ENCODE measurements around the gene ELOVL1.
A peak's percentile ranks its signal among the peaks of the same experiment; 100 is the strongest.

ELOVL1 gene

DNA sequence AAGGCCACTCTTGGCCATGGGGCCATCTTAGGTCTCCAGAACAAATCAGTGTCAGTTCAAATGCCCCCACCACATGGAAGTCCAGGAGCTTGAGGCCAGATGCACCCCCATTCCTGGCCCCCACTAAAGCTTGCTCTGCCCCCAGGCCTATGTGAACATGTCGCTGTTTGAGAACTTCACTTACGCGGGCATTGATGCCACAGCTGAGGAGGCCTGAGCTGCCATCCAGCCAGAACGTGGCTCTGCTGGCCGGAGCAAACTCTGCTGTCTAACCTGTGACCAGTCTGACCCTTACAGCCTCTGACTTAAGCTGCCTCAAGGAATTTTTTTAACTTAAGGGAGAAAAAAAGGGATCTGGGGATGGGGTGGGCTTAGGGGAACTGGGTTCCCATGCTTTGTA lies 45.3 kb downstream of the ELOVL1 start:
- DNase-seq: no peak

DNA sequence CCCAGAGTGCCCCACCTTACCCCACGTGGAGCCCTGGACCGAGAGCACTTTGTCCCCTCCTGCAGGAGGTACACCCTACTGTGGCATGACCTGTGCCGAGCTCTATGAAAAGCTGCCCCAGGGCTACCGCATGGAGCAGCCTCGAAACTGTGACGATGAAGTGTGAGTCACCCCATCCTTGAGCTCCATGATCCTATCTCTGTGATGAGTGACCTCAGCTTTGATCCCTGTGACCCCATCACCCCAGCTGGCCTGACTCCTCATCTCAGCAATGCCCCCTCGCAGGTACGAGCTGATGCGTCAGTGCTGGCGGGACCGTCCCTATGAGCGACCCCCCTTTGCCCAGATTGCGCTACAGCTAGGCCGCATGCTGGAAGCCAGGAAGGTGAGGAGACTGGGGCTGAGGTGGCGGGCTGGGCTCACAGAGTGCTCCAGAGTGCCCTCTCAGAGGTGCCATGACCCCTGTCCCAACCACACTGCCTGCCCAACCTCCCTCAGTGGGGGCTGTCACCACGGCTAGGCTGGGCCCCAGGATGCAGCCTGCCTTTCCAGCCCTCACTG lies 46.4 kb downstream of the ELOVL1 start:
- no peak for DNase-seq

DNA sequence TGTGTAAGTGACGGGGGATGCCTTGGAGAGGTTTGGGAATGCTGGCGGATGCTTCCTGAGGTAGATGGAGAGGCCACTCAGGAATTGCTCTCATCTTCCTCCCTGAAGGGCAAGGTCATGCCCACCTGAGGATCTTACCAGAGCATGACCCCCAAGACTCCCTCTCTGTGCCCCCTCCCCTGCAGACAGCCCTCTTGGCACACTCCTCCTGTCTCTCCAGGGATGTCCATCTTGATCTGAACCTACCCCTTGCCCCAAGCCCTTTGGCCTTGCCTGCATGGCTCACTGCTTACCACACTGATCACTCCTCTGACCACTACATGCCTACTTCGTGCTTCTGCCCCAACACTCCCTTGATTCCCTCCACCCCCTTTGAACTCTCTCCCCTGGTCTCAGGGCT lies 48.0 kb downstream of the ELOVL1 start:
- no peak for DNase-seq

DNA sequence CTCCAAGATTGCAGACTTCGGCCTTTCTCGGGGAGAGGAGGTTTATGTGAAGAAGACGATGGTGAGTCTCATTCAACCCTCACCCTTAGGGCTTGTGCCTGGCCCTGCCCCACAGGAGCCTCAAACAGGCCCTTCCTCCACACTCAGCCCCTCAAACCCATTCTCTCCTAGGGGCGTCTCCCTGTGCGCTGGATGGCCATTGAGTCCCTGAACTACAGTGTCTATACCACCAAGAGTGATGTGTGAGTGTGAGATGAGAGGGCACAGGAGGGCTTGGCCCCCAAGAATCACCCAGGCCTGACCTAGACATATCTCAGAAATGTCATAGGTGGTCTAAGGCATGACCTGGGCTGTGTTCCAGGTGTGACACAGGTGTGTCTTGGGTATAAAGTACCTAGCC lies 48.5 kb downstream of the ELOVL1 start:
- DNase-seq: no peak

DNA sequence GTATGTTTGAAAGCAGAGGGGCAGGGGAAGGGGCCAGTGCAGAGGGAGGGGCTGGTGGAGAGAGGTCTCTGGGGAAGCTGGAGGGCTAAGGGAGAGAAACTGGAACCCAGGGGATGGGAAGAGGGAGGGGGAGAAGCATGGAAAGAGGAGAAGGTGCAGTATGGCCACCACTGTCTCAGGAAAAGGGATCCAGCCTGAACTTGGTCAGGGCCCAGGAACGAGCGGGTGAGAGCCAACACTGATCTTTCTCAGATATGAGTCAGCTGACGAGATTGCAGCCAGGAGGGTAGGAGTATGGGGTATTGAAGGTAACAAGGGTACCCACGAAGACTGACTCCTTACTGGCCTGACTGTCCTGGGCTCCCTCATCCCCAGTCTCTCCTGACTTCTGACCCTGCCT lies 49.0 kb downstream of the ELOVL1 start:
- no peak for DNase-seq

DNA sequence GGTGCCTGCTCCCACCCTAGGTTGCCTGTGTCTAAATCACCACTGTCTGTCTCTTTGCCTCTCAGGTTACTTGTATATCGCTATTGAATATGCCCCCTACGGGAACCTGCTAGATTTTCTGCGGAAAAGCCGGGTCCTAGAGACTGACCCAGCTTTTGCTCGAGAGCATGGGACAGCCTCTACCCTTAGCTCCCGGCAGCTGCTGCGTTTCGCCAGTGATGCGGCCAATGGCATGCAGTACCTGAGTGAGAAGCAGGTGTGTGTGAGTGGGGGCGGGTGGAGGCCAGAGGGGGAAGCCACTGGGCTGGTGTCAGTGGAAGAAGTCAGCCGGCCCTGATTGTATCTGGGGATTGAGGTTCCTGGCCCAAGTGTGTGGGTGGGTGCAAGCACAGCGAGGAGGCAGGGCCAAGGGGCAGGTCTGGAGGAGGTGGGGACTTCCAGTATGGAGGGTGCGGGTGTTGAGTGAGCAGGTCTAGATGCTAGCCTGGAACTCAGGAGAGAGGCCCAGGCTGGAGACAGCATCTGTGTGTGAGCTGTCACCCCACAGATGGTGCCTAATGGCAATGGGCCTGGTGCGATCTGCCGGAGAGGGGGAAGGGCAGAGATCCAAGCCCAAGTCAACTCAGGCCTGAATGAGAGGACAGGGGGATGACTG lies 49.9 kb downstream of the ELOVL1 start:
- peak; percentile 5 for DNase-seq

DNA sequence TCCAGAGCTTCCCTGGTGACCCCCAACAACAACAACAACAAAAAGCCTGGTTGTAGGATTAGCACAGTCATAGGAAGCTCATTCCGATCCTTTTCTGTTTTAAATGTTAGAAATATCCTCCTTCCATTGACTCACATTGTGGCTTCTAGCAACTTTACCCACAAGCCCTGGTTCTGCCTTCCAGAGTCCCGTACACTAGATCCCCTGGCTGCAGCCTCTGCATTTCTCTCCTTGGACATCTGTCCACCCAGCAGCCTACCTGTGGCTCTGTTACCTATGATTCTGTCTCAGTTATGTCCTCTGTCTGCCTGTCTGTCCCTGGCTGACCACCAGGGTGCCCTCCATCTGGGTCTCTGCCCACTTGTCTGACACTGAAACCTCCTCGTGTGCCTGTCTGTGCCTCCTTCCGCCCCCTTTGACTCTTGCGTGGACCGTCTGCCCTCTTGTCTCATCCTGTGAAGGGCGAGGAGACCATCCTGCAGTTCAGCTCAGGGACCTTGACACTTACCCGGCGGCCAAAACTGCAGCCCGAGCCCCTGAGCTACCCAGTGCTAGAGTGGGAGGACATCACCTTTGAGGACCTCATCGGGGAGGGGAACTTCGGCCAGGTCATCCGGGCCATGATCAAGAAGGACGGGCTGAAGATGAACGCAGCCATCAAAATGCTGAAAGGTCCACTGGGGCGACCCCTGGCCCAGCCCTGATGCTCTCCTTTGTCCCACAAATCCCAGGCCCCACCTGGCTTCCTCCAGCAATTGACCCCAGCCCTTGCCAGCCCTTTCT lies 50.9 kb downstream of the ELOVL1 start:
- no peak for DNase-seq

DNA sequence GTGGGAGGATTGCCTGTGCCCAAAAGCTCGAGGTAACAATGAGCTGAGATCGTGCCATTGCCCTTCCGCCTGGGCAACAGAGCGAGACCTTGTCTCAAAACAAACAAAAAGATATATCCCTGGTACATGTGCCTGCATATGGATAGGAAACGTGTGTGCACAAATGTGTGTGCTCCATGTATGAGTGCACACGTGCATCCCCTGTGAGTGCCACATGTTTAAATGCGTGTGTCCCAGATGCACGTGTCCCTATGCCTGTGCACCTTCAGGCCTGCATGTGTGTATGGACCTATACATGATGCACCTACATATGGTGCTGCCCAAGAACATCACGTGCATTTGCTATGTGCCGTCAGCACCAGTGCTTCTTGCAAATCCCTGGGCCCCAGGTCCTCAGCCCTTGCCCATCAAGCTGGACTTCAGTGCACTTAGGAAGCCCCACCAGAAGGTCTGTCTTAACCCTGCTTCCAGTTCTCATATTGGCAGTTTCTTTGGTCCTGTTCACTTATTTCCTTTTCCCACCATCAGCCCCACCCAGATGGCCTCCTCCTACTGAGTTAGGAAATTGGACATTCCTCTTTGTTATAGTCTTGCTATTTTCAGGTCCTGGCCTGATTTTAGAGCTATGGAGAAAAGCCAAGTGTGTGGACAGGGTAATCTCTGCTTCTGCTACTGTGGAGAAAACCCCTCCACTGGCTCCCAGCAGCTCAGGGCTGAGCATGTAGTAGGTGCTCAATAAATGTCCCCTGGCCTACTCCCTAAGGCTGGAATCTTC lies 51.7 kb downstream of the ELOVL1 start:
- no peak for DNase-seq

DNA sequence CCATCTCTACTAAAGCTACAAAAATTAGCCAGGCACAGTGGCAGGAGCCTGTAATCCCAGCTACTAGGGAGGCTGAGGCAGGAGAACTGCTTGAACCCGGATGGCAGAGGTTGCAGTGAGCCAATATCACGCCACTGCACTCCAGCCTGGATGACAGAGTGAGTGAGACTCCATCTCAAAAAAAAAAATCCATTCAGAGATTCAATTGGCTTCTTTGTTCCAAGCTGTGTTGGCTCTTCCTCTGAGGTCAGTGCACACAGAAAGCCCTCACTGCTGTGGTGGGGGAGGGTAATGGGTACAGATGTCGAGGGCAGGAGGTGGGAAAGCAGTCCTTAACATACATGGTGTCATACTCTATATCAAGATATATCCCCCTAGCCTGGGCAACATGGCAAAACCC lies 52.3 kb downstream of the ELOVL1 start:
- DNase-seq: no peak

DNA sequence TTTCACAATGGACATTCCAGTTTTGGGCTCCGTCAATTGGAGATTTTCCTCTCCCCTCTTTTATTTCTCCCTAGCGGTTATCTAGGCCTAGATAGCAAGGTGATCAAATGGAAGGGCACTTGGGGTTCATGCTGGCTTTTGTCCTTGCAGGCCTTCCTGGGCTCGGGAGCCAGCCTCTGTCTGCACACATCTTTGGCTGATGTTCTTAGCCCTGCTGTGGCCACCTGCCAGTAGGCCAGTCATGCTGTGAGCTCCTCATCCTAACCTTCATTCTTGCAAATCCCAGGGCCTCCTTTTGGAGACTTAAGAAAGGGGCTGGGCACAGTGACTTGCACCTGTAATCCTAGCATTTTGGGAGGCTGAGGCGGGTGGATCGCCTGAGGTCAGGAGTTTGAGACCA lies 53.6 kb downstream of the ELOVL1 start:
- no peak for DNase-seq

DNA sequence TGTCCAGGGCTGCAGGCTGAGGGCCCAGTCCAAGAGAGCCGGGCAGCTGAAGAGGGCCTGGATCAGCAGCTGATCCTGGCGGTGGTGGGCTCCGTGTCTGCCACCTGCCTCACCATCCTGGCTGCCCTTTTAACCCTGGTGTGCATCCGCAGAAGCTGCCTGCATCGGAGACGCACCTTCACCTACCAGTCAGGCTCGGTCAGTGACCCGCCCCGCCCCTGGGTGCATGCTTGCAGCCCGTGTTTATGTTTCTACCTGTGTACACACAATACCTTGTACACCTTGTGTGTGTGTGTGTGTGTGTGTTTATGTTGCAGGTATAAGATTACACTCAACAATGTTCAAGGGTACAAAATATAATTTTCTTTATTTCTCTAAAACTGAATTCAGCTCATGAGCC lies 54.0 kb downstream of the ELOVL1 start:
- no peak for DNase-seq
